H4 (cell line): Measurements from ENCODE around the gene CDKN1C. TPM values are rescaled to one million over a fixed set of nuclear protein-coding genes. Genes with fewer than 3 reads are reported as not detected.

Source experiments
- DNase-seq: peaks from one replicate; pipeline ENCODE4 v3.0.0-alpha.2; 2015; ENCODE audit warnings: low spot score
- total RNA-seq: library from RNA; depleted of rRNA; stranded (reverse); fragments of >200 nt; shearing (Covaris generic); gene quantifications from 2 replicates; pipeline ENCODE4 v1.2.3, GENCODE V29; 2014

Gene CDKN1C
- total RNA-seq, 1 experiment from 2014 or later = 5.1 TPM

DNA sequence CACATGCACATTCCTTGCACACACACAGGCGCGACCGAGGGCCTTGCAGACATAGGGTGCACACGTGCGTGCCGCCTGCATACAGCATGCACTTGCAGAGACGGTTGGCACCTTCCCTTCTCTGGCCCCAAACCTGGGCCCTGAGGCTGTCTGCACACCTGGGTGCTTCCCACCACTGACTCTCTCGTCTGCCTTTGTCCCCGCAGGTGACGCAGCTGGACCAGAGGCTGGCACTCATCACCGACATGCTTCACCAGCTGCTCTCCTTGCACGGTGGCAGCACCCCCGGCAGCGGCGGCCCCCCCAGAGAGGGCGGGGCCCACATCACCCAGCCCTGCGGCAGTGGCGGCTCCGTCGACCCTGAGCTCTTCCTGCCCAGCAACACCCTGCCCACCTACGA lies 38.0 kb downstream of the CDKN1C start:
- no peak for DNase-seq

- no peak for DNase-seq
Measured at GRCh38 chr11:2846470-2846869, 39.1 kb downstream of the CDKN1C start.

DNA sequence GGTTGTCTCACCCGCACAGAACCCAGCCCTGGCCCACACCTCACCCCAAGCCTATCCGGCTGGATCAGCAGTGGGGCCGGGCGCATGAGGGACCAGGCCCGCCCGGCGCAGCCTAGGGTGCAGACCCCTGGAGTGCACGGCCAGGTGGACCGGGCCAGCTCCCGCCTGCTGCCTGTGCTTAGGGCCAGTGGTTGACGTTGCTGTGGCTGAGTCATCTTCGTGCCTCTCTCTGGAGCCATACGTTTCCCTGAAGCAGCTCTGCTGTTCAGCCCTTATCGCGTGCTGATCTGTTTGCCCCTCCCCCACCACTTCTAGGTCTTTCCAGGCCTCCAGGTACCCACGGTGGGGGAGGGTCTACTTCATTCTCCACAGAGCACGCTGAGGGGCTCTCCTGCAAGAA lies 39.5 kb downstream of the CDKN1C start:
- DNase-seq = no peak

DNA sequence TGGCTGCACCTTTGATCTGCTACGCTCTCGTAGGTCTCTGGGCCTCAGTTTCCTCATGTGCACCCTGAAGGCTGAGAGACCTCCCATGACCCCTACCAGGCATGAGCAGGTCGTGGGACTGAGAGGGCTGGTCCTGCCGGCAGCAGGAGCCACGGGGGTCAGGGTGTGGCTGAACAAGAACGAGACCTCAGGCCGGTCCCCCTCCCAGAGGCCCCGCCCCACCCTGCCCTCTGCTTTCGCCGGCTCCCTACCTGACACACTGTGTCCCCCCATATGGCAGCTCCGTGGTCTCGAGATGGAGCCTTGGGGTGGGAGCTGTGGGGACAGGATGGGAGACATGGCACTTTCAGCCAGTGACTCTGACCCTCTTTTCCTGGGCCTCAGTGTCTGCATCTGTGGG lies 40.6 kb downstream of the CDKN1C start:
- no peak for DNase-seq

DNA sequence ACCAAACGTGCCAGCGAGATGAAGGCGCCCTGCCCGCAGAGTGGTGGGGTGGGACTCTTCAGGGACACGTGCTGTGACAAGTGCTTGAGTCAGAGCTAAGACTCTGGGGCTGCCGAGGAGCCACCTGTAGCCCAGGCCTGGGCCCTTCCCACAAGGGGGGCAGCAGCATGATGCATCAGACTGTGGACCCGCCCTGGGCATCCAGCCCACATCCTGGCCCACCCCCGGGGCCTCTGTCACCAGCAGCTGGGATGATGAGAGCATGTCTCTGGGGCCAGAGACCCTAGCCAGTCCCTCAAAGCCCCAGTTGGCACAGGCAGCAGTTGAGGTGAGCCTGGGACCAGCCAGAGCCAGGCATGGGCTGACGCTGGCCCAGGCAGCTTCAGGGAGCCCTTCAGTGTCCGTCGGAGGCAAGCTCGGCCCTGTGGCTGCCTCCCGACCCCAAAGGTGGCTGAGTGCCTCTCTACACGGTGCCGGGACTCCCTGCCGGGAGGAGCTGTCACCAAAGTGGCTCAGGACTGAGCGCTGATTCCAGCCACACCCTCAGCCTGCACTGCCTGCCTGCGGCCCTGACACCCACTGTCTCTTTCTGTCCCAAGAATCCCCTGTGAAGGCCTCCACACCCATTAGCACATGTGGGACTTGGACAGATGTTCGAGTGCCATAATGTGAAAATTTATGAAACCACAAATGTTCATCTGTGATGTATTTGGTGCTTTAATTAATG lies 41.3 kb downstream of the CDKN1C start:
- no peak for DNase-seq

DNA sequence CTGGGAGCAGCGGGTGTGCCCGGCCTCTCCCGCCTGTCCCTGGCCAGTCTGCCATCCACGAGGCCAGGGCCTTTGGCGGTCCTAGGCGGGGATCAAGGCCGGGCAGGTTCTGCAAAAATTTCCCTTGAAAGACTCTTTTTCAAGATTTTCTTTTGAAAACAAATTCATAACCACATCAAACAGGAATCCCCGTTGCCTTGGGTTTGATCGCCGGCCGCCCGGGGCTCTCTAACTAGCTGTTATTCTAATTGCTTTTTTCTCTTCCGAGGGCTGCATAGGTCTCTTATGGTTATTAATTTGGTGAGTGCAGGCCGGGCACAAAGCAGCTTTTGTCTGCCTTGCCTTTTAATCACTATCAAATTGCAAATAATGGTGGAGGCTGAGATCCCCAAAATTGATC lies 42.0 kb downstream of the CDKN1C start:
- DNase-seq = no peak

DNA sequence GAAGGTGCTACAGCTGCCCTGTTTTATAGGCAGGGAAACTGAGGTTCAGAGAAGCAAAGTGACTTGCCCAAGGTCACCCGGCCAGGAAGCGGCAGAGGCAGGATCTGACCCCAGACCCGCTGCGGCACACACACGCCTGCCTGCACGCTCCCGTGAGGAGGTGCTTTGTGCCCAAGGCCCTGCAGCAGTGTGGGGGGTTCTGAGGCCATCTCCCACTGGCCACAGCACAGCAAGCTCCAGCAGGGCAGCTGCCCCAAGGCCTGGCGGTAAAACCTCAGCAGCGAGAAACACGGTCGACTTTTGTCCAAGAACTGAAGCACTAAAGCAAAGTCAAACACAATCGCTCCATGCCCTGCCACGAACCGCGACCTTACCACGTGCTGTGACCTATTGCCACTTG lies 42.7 kb downstream of the CDKN1C start:
- DNase-seq = no peak

DNA sequence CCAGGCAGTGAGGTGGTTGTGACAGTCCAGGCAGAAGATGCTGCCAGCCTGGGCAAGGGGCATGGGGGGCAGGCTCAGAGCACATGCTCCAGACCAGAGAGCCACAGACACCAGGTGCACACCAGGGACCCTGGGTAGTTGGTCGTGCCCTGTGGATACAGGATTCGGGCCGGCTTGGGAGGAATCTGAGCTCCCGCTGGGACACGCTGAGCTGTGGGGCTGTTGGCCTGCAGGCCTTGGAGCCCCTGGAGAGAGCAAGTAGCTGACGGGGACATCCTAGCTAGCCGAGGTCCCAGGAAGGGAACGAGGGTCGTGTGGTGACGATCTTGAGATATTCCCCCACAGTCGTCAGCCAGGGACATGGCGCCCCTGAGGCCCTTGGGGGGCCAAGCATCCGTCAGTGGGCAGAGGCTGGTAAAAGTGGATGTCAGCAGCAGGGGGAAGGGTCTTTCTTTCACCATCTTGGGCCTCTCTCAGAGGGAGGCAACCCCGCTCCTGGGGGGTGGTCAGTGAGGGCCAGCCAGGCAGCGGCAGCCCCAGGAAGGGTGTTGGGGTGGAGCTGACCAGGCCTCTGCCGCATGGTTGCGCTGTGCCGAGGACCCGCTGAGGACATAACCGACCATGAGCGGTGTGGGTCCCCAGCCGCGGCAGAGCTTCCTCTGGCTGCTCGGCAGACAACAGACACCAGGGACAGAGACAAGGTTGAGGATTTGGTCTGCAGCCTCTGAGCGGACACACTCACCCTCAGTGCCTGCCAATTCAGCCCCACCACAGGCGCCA lies 44.0 kb downstream of the CDKN1C start:
- DNase-seq = no peak

GRCh38 chr11:2839395-2839943 lies 46.1 kb downstream of the CDKN1C start:
- DNase-seq = no peak

DNA sequence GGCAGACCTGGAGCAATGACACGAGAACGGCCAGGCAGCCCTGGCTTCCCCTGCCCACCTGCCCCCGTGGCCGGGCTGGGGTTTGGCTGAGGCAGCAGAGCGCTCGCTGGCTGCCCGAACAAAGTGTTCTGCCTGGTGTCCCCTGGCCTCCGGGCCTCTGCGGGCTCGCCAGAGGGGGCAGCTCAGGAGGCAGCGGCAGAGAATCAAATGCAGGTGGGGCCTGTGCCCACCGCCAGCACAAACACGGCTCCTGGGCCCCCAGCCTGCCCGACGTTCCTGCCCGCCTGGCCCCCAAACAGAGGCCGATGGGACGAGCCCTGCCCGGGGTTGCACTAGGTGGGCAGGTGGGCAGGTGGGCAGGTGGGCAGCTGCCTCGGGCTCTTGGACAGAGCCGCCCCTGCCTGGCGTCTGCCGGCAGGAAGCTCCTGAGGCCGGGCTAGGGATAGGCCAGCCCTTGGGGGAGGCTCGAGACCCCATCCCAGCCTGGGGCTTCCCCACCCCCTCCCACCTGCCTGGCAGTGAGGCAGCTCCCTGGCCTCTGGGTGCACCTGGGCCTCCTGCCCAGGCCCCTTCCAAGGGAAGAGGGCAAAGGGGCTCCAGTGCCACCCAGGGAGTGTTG lies 46.8 kb downstream of the CDKN1C start:
- no peak for DNase-seq

DNA sequence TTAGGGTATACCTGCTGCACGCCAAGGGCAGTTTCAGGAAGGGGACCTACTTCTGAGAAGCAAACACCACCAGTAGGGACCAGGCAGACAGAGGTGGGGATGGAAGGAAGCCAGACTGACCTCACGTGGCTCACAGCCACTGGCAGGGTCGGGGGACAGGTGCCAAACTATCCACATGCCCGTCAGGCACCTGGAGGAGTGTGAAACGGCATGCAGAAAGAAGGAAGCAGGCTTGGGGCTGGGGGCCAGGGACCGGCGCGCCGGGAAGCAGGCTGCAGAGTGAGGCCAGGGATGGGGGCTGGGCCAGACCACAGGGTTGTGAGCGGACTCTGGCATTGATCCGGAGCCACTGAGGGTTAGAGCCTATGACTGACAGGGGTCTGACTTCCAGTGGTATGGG lies 47.5 kb downstream of the CDKN1C start:
- no peak for DNase-seq

DNA sequence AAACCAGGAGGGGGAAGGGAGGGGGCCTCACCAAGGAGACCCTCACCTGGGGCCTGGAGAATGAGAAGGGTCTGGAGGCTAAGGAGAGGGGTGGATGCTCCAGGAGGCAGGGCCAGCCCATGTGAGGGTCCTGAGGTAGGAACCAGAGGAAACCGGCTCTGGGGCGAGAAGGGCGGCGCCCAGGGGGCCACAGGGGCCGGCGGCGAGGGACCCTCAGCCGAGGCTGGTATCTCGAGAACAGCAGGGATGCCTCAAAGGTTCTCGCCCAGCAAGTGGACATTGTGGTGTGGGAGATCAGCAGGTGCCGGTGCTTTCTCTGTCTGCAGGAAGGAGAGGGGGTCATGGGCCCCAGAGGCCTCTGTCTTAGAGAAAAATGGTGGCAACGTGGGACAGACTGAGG lies 47.9 kb downstream of the CDKN1C start:
- DNase-seq = no peak

DNA sequence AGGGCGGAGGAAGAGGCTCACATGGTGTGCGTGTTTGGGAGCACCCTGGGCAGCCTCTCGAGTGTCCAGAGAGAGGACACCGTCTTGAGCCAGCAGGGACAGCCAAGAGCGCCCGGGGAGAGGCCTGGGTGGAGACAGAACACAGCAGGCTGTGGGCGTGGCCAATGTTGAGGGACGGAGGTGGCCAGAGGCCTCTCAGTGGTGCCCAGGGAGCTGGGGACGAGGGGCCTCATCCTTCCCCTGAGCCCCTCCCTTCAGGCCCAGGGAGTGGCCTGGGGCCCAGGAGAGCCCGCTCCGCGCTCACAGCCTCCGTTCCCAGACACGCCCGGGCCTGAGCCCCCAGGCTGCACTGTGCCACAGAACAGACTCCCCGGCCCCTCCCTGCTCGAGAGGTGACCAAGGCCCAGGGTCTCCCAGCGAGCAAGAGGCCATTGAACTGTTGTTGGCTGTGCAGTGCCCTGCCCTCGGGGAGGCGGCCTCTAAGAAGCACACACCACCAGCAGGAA lies 48.4 kb downstream of the CDKN1C start:
- DNase-seq = peak; percentile 32

DNA sequence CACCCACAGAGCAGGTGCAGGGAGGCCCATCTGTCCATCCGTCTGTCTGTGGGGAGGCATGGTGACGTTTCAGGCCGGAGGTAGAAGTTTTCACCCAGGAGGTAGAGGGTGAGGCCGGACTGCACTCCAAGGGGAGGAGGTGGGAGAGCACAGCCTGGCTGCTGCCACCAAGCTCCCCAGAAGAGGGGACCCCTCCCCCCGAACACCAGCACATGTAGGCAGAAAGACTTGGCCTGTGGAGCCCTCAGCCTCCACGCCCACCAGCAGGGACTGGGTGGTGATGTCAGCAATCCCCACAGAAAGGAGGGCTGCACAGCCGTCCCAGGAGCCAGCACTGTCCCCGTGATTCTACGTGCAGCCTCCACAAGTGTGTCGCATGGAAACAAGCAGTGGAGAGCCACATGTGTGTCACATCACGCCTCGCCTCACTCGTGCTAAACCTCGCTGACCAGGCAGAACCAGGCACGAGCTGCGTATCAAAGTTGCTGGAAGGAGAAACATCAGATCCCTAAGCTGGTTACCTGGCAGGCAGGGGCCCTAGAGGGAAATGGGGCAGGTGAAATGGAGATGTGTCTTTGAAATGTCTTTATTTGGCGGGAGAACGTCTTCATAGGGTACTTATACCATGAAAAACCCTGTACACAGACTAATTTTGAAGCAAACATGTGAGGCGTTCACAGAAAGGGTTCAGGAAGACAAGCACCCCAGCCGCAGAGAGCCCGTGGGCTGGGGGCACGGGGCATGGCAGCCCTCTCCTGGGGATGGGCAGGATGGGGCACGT lies 49.1 kb downstream of the CDKN1C start:
- DNase-seq = no peak

- no peak for DNase-seq
Measured at GRCh38 chr11:2835751-2836150, 49.8 kb downstream of the CDKN1C start.

GRCh38 chr11:2835296-2835695 lies 50.3 kb downstream of the CDKN1C start:
- no peak for DNase-seq

GRCh38 chr11:2834503-2835273 lies 50.9 kb downstream of the CDKN1C start:
- DNase-seq = no peak

GRCh38 chr11:2833716-2834502 lies 51.7 kb downstream of the CDKN1C start:
- DNase-seq = no peak
